ENCODE measurements around the gene KCNC4. TPM values are rescaled to one million over a fixed set of nuclear protein-coding genes. Genes with fewer than 3 reads are reported as not detected.

KCNC4 gene
- total RNA-seq, 4 donors from 2014 or later = 2.1 to 29.4 (median 3.9) TPM

GRCh38 chr1:110201157-110201825, 8.8 kb upstream of the KCNC4 start:
- intact Hi-C loops (cut with DNase I; ENCODE audit: low total_unique reads) = loop anchor here (5.0 kb wide), 1 partner anchor 261 kb away; no protein-coding TSS in a partner anchor

DNA sequence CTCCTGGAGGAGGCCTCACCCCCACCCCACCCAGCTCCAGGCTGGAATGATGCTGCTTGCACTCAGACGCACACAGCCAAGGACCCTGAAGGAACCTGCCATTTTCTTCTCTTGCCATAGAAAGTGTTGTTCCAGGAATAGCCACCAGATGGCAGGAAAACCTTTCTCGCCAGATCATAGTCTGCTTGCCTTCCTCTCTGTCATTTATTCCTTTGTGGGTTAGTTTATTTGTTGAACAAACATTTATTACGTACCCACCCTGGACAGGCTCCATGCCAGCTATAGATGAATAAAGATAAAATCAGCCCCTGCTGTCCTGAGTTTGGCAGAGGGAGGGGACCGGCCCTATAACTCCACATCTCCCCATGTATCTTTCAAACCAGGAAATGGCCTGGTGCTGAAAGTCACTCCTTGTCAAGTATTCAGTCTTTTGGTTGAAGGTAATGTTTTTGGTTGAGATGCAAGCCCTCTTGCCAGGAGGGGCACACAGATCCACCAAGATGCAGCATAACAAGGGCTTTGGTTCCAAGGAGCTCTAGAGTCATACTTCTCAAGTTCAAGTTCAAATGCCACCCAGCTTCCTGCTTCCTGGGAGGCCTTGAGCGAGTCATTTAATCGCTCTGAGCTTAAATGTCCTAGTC, 7.0 kb upstream of the KCNC4 start:
- H3K4me3 ChIP-seq = no peak overlapping the region
- no peaks in the 10 kb centered on the region for H3K27me3 ChIP-seq
- no peaks in the 10 kb centered on the region for H3K9me3 ChIP-seq
- TF ChIP-seq CTCF (IDR thresholded peaks at IDR 0.05) (peak; percentile 77 to 88 (median 80)), POLR2A (IDR thresholded peaks at IDR 0.05) (no peak)
- H3K27ac ChIP-seq = no peak overlapping the region
- intact Hi-C loops (cut with DNase I; ENCODE audit: low total_unique reads) = loop anchor here (5.0 kb wide), 1 partner anchor 259 kb away; no protein-coding TSS in a partner anchor
- H3K4me1 ChIP-seq = no peaks in the 10 kb centered on the region
- no peaks in the 10 kb centered on the region for H3K36me3 ChIP-seq
- peak; percentile 34 to 59 for DNase-seq

More at GRCh38 chr1:110201157-110201825, 8.8 kb upstream of the KCNC4 start:
- Histone ChIP-seq H3K9me3 (no peaks in the 10 kb centered on the region), H3K4me3 (no peak overlapping the region), H3K4me1 (no peaks in the 10 kb centered on the region), H3K36me3 (no peaks in the 10 kb centered on the region), H3K27ac (no peak overlapping the region), H3K27me3 (no peaks in the 10 kb centered on the region)
- TF ChIP-seq CTCF (IDR thresholded peaks at IDR 0.05) (no peak), POLR2A (IDR thresholded peaks at IDR 0.05) (no peak)
- DNase-seq = no peak

DNA sequence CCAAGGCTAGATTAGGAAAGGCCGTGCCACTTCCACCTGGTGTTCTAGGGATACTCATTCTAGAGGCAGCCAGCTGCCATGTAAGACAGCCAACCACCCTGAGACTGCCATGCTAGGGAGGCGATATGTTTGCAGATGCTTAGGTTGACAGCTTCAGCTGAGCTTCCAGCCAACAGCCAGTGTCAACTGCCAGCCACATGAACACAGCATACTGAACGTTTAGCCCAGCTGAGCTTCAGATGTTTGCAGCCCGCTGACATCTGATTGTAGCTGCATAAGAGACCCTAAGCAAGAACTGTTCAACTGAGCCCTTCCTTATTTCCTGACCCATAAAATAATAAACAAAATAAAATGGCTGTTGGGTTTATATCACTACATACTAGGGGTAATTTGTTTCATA, 5.0 kb upstream of the KCNC4 start:
- Histone ChIP-seq H3K27me3 (no peaks in the 10 kb centered on the region), H3K9me3 (no peaks in the 10 kb centered on the region), H3K4me3 (no peak overlapping the region), H3K36me3 (no peaks in the 10 kb centered on the region), H3K27ac (no peak overlapping the region), H3K4me1 (no peaks in the 10 kb centered on the region)
- DNase-seq = no peak
- intact Hi-C loops (cut with DNase I; ENCODE audit: low total_unique reads) = no loop called here
- no peak for TF ChIP-seq POLR2A (IDR thresholded peaks at IDR 0.05)
- TF ChIP-seq CTCF (IDR thresholded peaks at IDR 0.05) = no peak

GRCh38 chr1:110205591-110206155, 4.4 kb upstream of the KCNC4 start:
- intact Hi-C loops (cut with DNase I; ENCODE audit: low total_unique reads) = loop anchor here (2.0 kb wide), 1 partner anchor 107 kb away; no protein-coding TSS in a partner anchor
- H3K4me1 ChIP-seq = no peaks in the 10 kb centered on the region
- DNase-seq = no peak
- H3K27me3 ChIP-seq = no peaks in the 10 kb centered on the region
- H3K4me3 ChIP-seq = no peak overlapping the region
- H3K9me3 ChIP-seq = no peaks in the 10 kb centered on the region
- TF ChIP-seq CTCF (IDR thresholded peaks at IDR 0.05) (no peak), POLR2A (IDR thresholded peaks at IDR 0.05) (no peak)
- H3K27ac ChIP-seq = no peak overlapping the region
- H3K36me3 ChIP-seq = no peaks in the 10 kb centered on the region
